ENCODE results near the gene ACTL10.
A peak's percentile ranks its signal among the peaks of the same experiment; 100 is the strongest.

ACTL10 gene

DNA sequence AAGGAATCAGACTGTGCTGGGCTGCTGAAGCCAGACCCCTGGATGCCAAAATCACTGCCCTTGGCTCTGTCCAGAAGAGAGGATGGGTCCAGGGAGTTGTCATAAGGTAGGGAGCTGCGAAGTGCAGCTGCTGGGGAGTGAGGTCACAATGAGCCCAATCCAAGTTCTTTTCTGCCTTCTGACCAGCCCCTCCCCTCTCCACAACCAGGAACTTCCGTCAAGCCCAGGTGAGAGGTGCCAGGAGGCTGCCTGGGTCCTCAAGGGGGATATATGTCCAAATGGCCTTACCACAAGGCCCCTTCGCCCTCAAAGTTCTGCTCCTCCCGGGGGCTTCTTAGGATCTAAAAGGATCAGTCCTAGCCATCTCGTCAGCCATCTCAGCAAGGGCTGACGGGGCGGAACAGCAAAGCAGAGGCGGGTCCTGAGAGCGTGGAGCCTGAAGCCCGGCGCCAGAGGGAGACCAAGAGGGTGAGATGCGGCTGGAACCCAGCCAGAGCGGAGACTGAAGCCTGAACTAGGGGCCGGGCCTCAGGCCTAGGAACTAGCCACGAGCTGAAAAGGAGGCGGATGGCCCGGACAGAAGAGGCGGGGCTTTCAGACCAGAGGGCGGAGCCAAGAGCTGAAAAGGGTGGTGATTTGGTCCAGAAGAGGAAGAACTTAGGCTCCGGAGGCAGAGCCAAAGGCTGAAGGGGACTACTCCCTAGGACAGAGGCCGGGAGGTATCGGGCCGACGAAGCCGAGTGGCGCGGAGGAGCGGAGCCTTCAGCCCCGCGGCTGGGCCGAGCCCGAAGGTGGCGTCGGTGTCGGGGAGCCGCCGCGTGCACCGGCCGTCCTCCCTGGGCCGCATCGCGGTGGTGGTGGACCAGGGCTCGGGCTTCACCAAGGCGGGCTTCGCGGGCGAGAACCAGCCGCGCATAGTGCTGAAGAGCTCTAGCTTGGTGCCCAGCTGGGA, at the start of gene ACTL10:
TSS of gene ACTL10 (plus strand) at position 651 of the 952 bp plus-strand sequence. CDS start 555 bp downstream, outside the sequence.
- Histone ChIP-seq H3K36me3 (replicated peaks) (no peaks in the 10 kb centered on the region), H3K27me3 (replicated peaks) (no peaks in the 10 kb centered on the region), H3K4me3 (ENCODE audit: low read depth, low read length) (peak within 1 kb of the TSS; percentile 57), H3K27ac (peak within 1 kb of the TSS; percentile 15)
- peak; percentile 98 for DNase-seq
- in situ Hi-C loops (cut with HindIII; ENCODE audit: low pct_ligation_motif_present, low sequenced_read_pairs), result no loop called here
- TF ChIP-seq, protein P1, sequence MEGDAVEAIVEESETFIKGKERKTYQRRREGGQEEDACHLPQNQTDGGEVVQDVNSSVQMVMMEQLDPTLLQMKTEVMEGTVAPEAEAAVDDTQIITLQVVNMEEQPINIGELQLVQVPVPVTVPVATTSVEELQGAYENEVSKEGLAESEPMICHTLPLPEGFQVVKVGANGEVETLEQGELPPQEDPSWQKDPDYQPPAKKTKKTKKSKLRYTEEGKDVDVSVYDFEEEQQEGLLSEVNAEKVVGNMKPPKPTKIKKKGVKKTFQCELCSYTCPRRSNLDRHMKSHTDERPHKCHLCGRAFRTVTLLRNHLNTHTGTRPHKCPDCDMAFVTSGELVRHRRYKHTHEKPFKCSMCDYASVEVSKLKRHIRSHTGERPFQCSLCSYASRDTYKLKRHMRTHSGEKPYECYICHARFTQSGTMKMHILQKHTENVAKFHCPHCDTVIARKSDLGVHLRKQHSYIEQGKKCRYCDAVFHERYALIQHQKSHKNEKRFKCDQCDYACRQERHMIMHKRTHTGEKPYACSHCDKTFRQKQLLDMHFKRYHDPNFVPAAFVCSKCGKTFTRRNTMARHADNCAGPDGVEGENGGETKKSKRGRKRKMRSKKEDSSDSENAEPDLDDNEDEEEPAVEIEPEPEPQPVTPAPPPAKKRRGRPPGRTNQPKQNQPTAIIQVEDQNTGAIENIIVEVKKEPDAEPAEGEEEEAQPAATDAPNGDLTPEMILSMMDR (IDR thresholded peaks at IDR 0.05; ENCODE audit: low read depth, low read length, missing control alignments), result peak; percentile 62

DNA sequence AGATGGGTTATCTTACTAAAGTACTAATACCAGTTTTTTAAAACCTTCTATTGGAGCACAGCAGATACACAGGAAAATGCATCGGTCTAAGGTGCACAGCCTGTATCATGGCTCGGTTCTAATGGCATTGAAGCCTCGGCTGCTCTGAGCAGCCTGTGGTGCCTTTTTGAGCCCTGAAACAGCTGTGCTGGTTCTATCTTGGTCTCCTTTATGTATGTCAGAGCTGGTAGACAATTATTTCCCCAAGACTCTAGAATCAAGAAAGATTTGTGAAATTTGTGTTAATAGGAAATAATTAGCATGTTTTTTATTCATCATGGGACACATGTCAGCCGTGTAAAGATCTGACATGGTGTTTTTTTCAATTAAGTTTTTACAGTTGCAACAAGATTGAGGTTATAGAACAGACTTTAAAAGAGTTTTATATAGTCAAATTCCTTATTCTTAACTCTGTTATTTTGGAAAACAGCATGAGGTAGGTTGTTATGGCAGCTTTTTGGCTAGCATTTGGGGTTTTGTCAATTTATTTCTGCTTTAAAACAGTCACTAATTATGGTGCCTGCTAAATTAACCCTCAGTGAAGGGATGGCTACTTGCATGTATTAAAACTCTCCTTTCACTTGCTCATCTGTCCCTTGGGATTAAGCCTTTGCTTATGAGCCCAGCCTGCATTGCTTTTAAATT, 44.9 kb upstream of the ACTL10 start:
- Histone ChIP-seq H3K4me3 (ENCODE audit: low read depth, low read length) (no peak overlapping the region), H3K27ac (no peak overlapping the region), H3K36me3 (replicated peaks) (peaks cover 4% of the 10 kb centered on the region), H3K27me3 (replicated peaks) (no peaks in the 10 kb centered on the region)
- no peak for DNase-seq
- in situ Hi-C loops (cut with HindIII; ENCODE audit: low pct_ligation_motif_present, low sequenced_read_pairs), result no loop called here
- TF ChIP-seq, protein P1 (IDR thresholded peaks at IDR 0.05; ENCODE audit: low read depth, low read length, missing control alignments), result no peak

GRCh38 chr20:33622705-33623365, 43.9 kb upstream of the ACTL10 start:
- Histone ChIP-seq H3K36me3 (replicated peaks) (peaks cover 4% of the 10 kb centered on the region), H3K4me3 (ENCODE audit: low read depth, low read length) (no peak overlapping the region), H3K27ac (no peak overlapping the region), H3K27me3 (replicated peaks) (no peaks in the 10 kb centered on the region)
- DNase-seq, result no peak
- TF ChIP-seq, protein P1 (IDR thresholded peaks at IDR 0.05; ENCODE audit: low read depth, low read length, missing control alignments), result no peak
- in situ Hi-C loops (cut with HindIII; ENCODE audit: low pct_ligation_motif_present, low sequenced_read_pairs), result no loop called here

- Histone ChIP-seq H3K36me3 (replicated peaks) (peaks cover 5% of the 10 kb centered on the region), H3K27me3 (replicated peaks) (no peaks in the 10 kb centered on the region), H3K27ac (no peak overlapping the region), H3K4me3 (ENCODE audit: low read depth, low read length) (no peak overlapping the region)
- TF ChIP-seq, protein P1 (IDR thresholded peaks at IDR 0.05; ENCODE audit: low read depth, low read length, missing control alignments), result no peak
- no peak for DNase-seq
- in situ Hi-C loops (cut with HindIII; ENCODE audit: low pct_ligation_motif_present, low sequenced_read_pairs), result no loop called here
Observed at GRCh38 chr20:33624399-33624798, 42.3 kb upstream of the ACTL10 start.

GRCh38 chr20:33626190-33626589, 40.6 kb upstream of the ACTL10 start:
- in situ Hi-C loops (cut with HindIII; ENCODE audit: low pct_ligation_motif_present, low sequenced_read_pairs), result no loop called here
- Histone ChIP-seq H3K4me3 (ENCODE audit: low read depth, low read length) (no peak overlapping the region), H3K27me3 (replicated peaks) (no peaks in the 10 kb centered on the region), H3K27ac (no peak overlapping the region), H3K36me3 (replicated peaks) (peaks cover 10% of the 10 kb centered on the region)
- DNase-seq, result no peak
- TF ChIP-seq, protein P1 (IDR thresholded peaks at IDR 0.05; ENCODE audit: low read depth, low read length, missing control alignments), result no peak
